KBM-7 (cell line): Measurements from ENCODE around the gene SNAP29.
"Not testable (repeated sequence)": the region's sequence is repeated elsewhere in the genome, so short reads cannot be mapped to it uniquely, and the experiment has no call there.

Source experiments
- DNase-seq: peaks from one replicate; pipeline ENCODE4 v3.0.0-alpha.2; 2015
- in situ Hi-C: fragments of 300-500 bp; cut with MboI; formaldehyde crosslinking; loops from 2 replicates; pipeline ENCODE4 v1.14.3; 2020; ENCODE audit warnings: low sequenced_read_pairs, low pct_unique_long_range_greater_than_20kb, mixed read lengths

The SNAP29 gene

DNA sequence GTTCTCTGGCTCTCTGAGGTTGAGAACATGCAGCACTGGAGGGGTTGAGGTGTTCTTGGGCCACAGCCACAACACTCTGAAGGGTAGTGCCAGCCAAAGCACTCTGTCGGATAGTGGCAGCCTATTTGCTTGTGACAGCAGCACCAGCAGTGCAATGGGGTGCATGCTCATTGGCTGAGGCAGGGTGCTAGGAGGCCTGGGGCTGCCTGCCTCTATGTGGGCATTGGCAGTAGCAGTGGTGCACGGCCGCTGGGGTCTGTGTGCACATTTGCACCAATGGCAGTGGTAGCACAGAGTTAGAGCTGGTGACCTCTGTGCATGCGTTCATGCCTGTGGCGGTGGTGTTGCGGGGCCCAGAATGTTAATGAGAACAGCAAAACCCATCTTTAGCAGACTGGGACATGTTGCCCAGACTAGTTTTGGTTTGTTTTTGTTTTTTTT is 25.6 kb upstream of the SNAP29 start:
- no peak for DNase-seq
- in situ Hi-C loops, result no loop called here

- no peak for DNase-seq
- in situ Hi-C loops, result no loop called here
Measured at GRCh38 chr22:20834206-20834605, 24.6 kb upstream of the SNAP29 start.

DNA sequence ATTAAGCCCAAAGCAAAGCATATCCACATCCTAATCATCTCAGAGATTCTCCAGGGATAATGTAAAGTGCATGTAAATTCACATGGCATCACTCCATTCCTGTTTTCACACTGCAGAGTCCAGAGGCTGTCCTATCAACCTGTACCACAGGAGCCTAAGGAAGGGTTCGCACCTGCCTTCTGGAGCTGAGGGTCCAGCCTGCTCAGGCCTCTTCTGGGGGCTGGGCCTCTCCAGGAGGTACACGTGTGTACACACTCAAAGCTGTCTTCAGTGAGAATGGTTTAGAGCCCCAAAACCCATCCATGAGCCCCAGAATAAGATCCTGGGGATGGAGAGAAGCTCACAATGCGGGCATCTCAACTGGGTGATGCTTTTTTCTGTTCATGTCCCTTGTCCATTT is 24.1 kb upstream of the SNAP29 start:
- in situ Hi-C loops, result no loop called here

DNA sequence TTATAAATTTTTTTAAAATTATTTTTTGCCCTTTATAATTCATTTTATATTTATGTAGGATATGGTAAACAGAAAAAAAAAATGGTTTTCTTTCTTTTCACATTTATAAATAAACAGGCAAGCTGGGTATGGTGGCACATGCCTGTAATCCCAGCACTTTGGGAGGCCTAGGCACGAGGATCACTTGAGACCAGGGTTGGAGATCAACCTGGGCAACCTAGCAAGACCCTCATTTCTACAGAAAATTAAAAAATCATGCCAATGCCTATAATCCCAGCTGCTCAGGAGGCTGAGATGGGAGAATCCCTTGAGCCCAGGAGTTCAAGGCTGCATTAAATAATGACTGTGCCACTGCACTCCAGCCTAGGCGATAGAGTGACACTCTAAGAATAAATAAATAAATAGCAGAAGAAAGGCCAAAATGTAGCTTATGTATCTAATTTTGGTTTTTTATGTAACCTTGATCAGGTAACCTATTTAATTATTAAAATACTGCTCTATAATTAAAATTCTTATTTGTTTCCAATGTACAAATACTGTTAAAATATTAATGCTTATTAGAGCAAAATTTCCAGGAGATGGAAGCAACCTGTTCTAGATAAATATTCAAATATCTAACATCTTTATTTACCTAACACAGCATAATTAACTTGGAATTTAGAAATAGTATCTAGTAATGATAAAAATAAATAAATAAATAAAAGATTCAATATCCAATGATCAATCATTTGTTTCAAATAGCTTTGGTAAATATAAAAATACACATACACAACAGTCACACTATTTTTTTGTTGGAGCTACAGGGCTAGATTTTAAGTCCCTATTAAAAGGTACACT is 21.6 kb upstream of the SNAP29 start:
- in situ Hi-C loops, result no loop called here
- DNase-seq, result no peak

More for the DNA sequence above, 24.1 kb upstream of the SNAP29 start:
- DNase-seq, result no peak

- in situ Hi-C loops, DNase-seq: not testable (repeated sequence)
Measured at GRCh38 chr22:20839354-20839753, 19.5 kb upstream of the SNAP29 start.

- in situ Hi-C loops, result no loop called here
- DNase-seq, result no peak
Measured at GRCh38 chr22:20839837-20840645, 18.8 kb upstream of the SNAP29 start.

- in situ Hi-C loops, result no loop called here
- no peak for DNase-seq
Measured at GRCh38 chr22:20840646-20841371, 18.0 kb upstream of the SNAP29 start.

- DNase-seq, result no peak
- in situ Hi-C loops, result no loop called here
Measured at GRCh38 chr22:20843501-20843900, 15.3 kb upstream of the SNAP29 start.

- in situ Hi-C loops, result no loop called here
Measured at GRCh38 chr22:20844055-20845037, 14.5 kb upstream of the SNAP29 start.

GRCh38 chr22:20847318-20847822 is 11.4 kb upstream of the SNAP29 start:
- in situ Hi-C loops, result no loop called here
- DNase-seq, result no peak

More at GRCh38 chr22:20844055-20845037, 14.5 kb upstream of the SNAP29 start:
- no peak for DNase-seq

DNA sequence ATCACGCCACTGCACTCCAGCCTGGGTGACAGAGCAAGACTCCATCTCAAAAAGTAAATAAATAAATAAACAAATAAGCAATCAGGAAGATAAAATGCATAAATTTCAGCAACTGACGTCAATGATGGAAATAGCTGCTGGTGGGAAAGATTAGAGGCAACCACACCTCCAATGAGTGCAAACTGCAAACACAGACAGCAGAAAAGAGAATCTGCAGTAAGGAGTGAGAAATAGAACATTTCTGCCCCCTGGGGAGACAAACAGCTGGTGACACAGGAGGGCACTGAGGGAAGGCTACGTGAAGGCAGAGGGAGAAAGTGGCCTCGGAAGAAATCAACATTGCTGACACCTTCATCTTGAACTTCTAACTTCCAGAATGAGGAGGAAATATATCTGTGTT is 6.7 kb upstream of the SNAP29 start:
- no peak for DNase-seq
- in situ Hi-C loops, result no loop called here

GRCh38 chr22:20852503-20852902 is 6.3 kb upstream of the SNAP29 start:
- DNase-seq, result no peak
- in situ Hi-C loops, result no loop called here

- DNase-seq, result no peak
- in situ Hi-C loops, result no loop called here
Measured at GRCh38 chr22:20853236-20853660, 5.6 kb upstream of the SNAP29 start.

DNA sequence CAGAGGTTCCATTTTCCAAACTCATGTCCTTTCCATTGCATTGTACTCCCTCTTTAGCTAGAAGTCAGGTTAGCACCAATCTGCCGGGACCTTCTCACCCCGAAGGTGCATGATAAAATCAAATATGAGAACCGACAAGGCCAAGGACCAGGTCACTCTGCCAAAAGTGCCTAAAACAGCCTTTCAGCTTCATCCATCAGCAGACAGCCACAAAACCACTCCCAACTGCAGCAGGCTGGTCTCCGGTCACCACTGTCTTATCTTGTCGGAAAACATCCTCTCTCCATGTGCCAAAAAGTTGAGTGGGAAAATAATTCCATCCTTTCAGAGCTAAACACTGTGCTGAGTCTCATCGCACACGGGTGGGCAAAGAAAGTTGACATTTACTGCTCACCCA is 1.6 kb upstream of the SNAP29 start:
- in situ Hi-C loops, result no loop called here
- no peak for DNase-seq

GRCh38 chr22:20857838-20858614 is 781 bp upstream of the SNAP29 start:
- peak; percentile 85 for DNase-seq
- in situ Hi-C loops, result no loop called here

DNA sequence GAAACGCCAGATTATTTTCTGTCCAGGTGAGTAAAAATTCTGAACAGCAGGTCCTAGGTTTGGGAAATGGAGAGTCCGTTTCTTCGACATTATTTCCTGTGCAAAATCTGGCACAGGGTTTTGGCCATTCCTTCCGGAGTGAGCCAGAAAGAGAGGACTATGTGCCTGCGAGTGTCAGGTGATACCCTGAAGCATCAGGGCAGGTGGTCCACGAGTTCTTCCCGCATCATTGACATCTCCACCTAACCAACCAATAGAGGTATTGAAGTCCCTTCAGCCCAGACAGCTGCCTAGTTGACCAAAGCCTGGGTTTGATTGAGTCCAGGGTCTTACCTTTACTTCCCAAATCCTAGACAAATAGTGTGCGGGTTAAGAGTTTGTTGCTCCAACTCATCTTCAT is 808 bp downstream of the SNAP29 start:
- in situ Hi-C loops, result no loop called here
- no peak for DNase-seq

- in situ Hi-C loops, result no loop called here
- DNase-seq, result no peak
Measured at GRCh38 chr22:20862540-20862939, 3.7 kb downstream of the SNAP29 start.

DNA sequence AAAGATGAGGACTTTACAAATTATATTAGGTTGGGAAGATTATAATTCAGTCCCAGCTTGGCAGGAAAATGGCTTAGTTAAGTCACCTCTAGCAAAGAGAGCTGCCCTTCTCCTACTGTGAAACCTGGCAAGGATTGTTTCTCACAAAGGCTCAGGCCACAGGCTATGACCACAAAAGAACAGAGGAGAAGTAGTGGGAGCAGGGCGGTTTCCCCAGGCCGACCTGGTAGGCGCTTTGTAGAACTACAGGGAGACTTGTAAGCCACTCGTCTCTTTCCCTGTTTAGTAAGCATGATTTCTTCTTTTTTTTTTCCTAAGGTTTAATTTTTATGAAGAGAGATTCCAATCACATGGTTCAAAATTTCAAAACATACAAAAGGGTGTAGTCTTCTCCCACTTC is 4.6 kb downstream of the SNAP29 start:
- DNase-seq, result peak; percentile 17
- in situ Hi-C loops, result no loop called here
